Cardiac fibroblast (primary cell): ENCODE measurements around the gene DPP6.

Experiments used
- DNase-seq, 2 donors: peaks; one replicate each; pipeline versions ENCODE4 v3.0.0 to v3.0.0-alpha.2; 2010; ENCODE audit warnings: low read depth in 2 of 2
- H3K4me3 ChIP-seq, 2 donors: replicated peaks in 1 of 2; 1 replicate in 1 of 2; 2 replicates in 1 of 2; pipeline ENCODE4 v1.5.1; 2011; ENCODE audit warnings: low read depth in 2 of 2, low read length in 2 of 2, mild to moderate bottlenecking in 2 of 2, moderate library complexity in 1 of 2
- CTCF ChIP-seq: IDR thresholded peaks from one replicate; pipeline ENCODE4 v1.5.1; 2011; ENCODE audit warnings: low read depth, mild to moderate bottlenecking, low read length, inconsistent platforms

Gene DPP6

GRCh38 chr7:154324196-154324595 is 272.0 kb downstream of the DPP6 start:
- no peak for DNase-seq
- no peak overlapping the region for H3K4me3 ChIP-seq
- no peak for TF ChIP-seq CTCF

- TF ChIP-seq CTCF = no peak
- DNase-seq = no peak
- no peak overlapping the region for H3K4me3 ChIP-seq
Measured at GRCh38 chr7:154326421-154326820, 274.2 kb downstream of the DPP6 start.

DNA sequence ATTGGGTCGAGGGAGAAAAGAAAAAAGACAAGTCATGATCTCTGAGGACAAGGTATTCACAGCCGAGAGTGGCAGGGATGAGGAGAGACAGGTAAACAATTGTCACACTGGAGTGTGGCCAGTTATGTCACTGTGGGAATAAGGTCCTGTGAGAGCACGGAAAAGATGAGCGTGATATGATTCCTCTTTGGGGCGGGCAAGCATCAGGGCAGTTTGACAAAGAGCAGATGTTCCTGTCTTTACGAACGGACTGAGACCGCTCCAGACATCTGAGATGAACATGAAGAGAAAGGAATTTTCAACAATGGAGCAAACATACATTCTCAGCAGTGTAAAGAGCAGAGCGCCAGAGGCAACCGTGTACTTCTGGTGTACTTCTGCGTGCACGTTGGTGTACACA is 278.1 kb downstream of the DPP6 start:
- no peak for TF ChIP-seq CTCF
- no peak for DNase-seq
- no peak overlapping the region for H3K4me3 ChIP-seq

DNA sequence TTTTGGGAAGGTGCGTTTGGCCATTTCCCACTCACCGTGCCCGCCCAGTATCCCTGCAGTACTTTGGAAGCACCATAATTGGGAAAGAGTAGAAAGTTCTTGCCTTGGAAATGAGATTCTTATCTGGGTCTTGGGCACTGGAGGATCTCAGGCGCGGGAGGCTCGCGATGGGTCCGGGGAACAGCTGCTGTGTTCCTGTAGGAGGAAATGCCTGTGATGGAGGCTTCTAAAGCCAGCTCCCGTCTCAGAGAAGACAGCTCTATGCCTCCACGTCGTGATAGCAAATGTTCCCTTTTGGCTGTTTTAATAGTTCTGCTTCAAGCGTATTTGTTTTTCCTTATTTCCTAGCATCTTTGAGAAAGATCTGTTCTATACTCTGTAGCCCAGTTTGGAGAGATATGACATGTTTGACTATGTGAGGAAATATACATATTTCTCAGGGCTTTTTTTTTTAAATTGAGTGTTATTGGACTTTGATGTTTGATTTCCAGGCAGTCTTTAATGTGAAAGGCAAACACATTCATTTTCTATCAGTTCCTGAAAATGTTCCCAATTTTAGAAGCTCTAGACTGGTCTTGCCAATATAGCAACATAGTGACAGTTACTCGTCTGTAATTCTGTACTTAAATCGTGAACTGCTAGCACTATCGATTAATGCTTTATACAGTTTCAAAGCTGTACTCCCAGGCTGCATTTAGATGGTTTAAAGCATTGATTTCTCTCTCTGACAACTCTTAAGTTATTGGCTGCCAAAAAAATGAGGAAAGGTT is 280.8 kb downstream of the DPP6 start:
- DNase-seq = no peak
- no peak overlapping the region for H3K4me3 ChIP-seq
- no peak for TF ChIP-seq CTCF

DNA sequence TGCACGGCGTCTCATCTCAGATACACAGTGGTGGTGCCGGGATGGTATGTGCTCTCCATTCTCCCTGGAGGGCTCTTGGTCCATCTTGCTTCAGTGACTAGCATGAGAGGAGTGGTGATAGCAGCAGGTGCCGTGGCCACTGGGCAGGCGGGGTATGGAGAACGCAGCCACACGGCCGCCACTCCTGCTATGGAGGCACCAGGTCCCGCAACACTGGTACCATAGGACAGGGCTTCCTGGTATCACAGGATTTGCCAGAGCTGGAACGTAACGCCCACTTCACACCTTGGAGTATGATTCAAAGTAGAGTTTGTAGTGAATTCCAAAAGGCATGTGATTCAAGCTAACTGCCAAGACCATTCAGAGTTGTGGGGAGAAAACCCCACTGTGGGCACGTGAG is 284.1 kb downstream of the DPP6 start:
- TF ChIP-seq CTCF = no peak
- no peak overlapping the region for H3K4me3 ChIP-seq
- no peak for DNase-seq

DNA sequence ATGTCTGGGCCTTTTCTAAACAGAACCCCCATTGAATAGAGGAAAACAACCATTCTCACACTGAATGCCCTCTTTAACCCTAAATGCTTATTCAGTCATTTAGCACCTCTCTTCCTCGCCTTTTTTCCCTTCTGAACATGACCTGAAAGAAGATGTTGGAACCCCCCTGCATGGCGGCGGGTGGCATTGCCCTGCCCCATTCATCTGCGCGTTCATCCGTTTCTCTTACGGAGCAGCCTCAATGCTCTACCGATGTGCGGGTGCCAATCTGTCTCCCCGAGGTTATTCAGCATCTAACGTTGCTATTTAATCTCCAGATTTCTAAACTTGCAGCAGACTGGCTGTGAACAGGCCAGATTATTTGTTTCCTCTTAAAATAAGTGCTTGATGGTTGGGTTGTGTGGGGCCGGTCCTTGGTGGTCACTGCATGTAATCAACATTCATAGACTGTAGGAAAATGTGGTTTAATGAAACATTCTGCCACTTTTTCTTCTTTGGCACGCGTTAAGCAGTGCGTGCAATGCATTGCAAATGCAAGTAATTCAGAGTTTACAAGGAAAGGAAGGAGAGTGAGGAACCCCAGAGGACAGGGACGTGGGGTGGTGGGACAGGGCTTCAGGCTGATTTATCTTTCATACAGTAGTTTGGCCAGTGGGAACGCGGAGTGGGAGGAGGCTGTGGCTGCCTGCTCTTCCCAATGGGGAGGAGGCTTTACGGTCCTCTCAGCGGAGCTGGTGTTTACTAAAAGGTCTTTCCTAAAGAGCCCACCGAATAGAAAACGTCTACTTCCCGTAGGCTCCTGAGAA is 286.7 kb downstream of the DPP6 start:
- no peak for TF ChIP-seq CTCF
- H3K4me3 ChIP-seq = no peak overlapping the region
- DNase-seq = no peak
